NB4 (cell line): ENCODE results near the gene PROC.

Source experiments
- DNase-seq: peaks from one replicate; pipeline ENCODE4 v3.0.0; 2010; ENCODE audit warnings: low read depth
- H3K4me3 ChIP-seq: one replicate; pipeline ENCODE4 v1.5.1; 2011; ENCODE audit warnings: mild to moderate bottlenecking, low read depth, low read length, moderate library complexity
- MYC ChIP-seq: IDR thresholded peaks from 2 replicates; pipeline ENCODE4 v1.6.1; 2011; ENCODE audit warnings: low read depth, low read length
- POLR2A ChIP-seq: IDR thresholded peaks from 2 replicates; pipeline ENCODE4 v1.6.1; 2011; ENCODE audit warnings: mild to moderate bottlenecking; ENCODE audit not compliant: insufficient read length; ENCODE audit errors: extremely low read depth
- TF ChIP-seq, protein P1 (sequence below): IDR thresholded peaks from 2 replicates; pipeline ENCODE4 v1.6.1; 2011; ENCODE audit warnings: low read depth, low read length
- TF ChIP-seq, protein P2 (sequence below): IDR thresholded peaks from one replicate; pipeline ENCODE4 v1.5.1; 2012; ENCODE audit warnings: low read depth, low read length

The PROC gene

DNA sequence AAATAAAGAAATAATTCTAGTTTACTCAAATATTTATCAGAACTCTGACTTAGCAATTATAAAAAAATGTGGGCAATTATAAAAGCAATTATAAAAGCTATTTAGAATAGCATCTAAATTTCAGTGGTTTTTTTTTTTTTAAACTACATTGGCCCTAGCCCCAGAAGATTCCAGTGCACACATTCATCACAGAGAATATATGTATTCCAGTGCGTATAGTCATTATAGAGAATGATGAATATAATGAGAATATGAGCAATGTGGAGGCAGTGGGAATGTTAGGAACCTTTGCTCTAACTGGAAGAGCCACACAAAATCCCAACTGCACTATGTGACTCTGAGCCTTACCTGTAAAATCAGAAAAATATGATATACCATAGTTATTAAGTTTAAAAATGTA is 41.0 kb upstream of the PROC start:
- DNase-seq, result no peak
- TF ChIP-seq POLR2A (no peak), MYC (no peak)
- TF ChIP-seq, protein P1, sequence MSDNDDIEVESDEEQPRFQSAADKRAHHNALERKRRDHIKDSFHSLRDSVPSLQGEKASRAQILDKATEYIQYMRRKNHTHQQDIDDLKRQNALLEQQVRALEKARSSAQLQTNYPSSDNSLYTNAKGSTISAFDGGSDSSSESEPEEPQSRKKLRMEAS, result no peak
- TF ChIP-seq, protein P2, sequence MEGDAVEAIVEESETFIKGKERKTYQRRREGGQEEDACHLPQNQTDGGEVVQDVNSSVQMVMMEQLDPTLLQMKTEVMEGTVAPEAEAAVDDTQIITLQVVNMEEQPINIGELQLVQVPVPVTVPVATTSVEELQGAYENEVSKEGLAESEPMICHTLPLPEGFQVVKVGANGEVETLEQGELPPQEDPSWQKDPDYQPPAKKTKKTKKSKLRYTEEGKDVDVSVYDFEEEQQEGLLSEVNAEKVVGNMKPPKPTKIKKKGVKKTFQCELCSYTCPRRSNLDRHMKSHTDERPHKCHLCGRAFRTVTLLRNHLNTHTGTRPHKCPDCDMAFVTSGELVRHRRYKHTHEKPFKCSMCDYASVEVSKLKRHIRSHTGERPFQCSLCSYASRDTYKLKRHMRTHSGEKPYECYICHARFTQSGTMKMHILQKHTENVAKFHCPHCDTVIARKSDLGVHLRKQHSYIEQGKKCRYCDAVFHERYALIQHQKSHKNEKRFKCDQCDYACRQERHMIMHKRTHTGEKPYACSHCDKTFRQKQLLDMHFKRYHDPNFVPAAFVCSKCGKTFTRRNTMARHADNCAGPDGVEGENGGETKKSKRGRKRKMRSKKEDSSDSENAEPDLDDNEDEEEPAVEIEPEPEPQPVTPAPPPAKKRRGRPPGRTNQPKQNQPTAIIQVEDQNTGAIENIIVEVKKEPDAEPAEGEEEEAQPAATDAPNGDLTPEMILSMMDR, result no peak
- H3K4me3 ChIP-seq, result no peak overlapping the region

DNA sequence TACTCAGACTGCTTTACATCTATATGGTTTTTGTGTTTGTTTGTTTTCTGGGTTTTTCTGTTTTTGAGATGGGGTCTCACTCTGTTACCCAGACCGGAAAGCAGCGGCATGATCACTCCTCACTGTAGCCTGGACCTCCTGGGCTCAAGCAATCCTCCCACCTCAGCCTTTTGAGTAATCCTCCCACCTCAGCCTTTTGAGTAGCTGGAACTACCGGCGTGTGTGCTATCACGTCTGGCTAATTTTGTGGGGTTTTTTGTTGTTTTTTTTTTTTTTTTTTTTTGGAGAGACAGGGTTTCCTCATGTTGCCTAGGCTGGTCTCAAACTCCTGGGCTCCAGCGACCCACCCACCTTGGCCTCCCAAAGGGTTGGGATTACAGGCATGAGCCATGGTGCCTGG is 39.5 kb upstream of the PROC start:
- TF ChIP-seq, protein P1, result no peak
- no peak for TF ChIP-seq POLR2A
- TF ChIP-seq, protein P2, result no peak
- no peak for TF ChIP-seq MYC
- H3K4me3 ChIP-seq, result no peak overlapping the region
- no peak for DNase-seq

DNA sequence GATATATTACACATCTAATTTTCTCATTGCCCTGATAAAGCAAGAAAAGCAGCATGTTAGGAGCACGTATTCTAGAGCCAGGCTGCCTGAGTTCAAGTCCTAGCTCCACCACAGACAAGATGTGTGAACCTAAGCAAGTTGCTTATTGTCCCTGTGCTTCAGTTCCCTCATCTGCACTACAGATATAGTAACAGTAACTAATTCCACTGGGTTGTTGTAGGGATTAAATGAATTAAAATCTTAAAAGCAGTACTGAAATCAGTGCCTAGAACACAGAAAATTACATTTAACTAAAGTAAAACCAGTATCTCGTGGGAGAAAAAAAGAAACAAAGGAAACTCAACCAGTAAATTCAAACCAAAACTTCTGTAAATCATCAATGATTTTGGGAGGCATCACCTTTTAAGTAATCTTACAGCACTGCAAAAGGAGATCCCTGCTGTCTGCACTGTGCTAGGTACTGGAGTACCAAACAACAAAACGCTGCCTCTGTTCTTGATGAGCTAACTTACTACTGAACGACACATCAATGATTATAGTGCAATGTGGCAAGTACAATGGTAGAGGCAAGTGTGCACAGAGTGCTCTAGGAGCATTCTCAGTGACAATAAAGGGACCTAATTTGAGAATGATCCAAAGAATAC is 38.4 kb upstream of the PROC start:
- no peak overlapping the region for H3K4me3 ChIP-seq
- TF ChIP-seq, protein P1, result no peak
- TF ChIP-seq, protein P2, result no peak
- TF ChIP-seq POLR2A (no peak), MYC (no peak)
- DNase-seq, result no peak

DNA sequence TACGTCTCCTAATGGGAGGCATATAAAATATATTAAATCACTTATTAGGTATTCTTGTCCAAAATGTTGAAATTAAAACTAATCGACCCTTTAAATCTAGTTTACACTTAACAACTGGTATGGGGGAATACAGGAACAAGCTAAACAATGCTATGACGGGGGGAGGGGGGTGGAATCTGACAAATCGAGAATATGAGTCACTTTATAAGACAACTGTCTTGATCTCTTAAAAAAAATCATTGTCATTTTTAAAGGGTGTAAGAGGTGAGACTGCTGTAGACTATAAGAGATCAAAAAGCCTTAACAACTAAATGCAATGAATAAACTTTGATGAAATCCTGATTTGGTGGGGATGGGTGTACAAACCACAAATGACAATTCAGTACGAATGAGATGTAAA is 36.5 kb upstream of the PROC start:
- H3K4me3 ChIP-seq, result no peak overlapping the region
- TF ChIP-seq, protein P1, result no peak
- TF ChIP-seq POLR2A, result no peak
- TF ChIP-seq, protein P2, result no peak
- no peak for DNase-seq

DNA sequence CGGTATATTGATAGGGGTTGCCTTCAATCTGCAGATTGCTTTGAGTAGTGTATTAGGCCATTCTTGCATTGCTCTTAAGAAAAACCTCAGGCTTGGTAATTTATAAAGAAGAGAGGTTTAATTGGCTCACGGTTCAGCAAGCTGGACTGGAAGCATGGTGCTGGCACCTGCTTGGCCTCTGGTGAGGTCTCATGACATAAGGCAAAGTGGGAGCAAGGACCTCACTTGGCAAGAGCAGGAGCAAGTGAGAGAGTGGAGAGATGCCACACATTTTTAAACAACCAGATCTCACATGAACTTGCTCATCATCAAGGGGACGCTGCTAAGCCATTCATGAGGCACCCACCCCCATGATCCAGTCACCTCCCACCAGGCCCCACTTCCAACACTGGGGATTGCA is 35.4 kb upstream of the PROC start:
- no peak for DNase-seq
- H3K4me3 ChIP-seq, result no peak overlapping the region

More for the DNA sequence above, 35.4 kb upstream of the PROC start:
- TF ChIP-seq, protein P1, result no peak
- TF ChIP-seq MYC, result no peak
- no peak for TF ChIP-seq POLR2A
- TF ChIP-seq, protein P2, result no peak
